Tibial nerve (tissue), 4 donors: Measurements from ENCODE around the gene LAMP5. TPM values are rescaled to one million over a fixed set of nuclear protein-coding genes. Genes with fewer than 3 reads are reported as not detected.

Source experiments
- DNase-seq, 2 donors: peaks; one replicate each; pipeline ENCODE4 v3.0.0-alpha.2; 2019; ENCODE audit warnings: low spot score in 2 of 2
- H3K27ac ChIP-seq, 4 donors: fragments of 200-600 bp; sonication (generic) in 3 of 4; one replicate each; pipeline ENCODE4 v1.5.1; 2017 to 2019; ENCODE audit warnings: mild to moderate bottlenecking in 1 of 4
- H3K27me3 ChIP-seq, 2 donors: fragments of 200-600 bp; sonication (generic) in 1 of 2; one replicate each; pipeline versions ENCODE4 v1.5.1 to v1.6.0; 2017 to 2019
- H3K36me3 ChIP-seq, 3 donors: fragments of 200-600 bp; sonication (generic); one replicate each; pipeline ENCODE4 v1.5.1; 2018 to 2019
- H3K4me1 ChIP-seq, 4 donors: fragments of 200-600 bp; sonication (generic) in 3 of 4; one replicate each; pipeline ENCODE4 v1.5.1; 2017 to 2019
- H3K4me3 ChIP-seq, 4 donors: fragments of 200-600 bp; sonication (generic) in 3 of 4; one replicate each; pipeline ENCODE4 v1.5.1; 2017 to 2019; ENCODE audit warnings: mild to moderate bottlenecking in 1 of 4, moderate library complexity in 1 of 4
- H3K9me3 ChIP-seq, 4 donors: fragments of 200-600 bp; sonication (generic) in 3 of 4; one replicate each; pipeline ENCODE4 v1.5.1; 2017 to 2019
- CTCF ChIP-seq, 5 experiments: fragments of 200-600 bp in 3 of 5; fragments of 450-650 bp in 2 of 5; sonication (generic) in 3 of 5; IDR thresholded peaks; one replicate each; pipeline ENCODE4 v1.5.1; 2016 to 2019; ENCODE audit warnings: antibody characterized with exemption in 5 of 5, mild to moderate bottlenecking in 3 of 5, moderate library complexity in 2 of 5
- EP300 ChIP-seq, 2 donors: sonication (generic); formaldehyde crosslinking; IDR thresholded peaks; one replicate each; pipeline ENCODE4 v1.6.1; 2017; ENCODE audit warnings: antibody characterized with exemption in 2 of 2, mild to moderate bottlenecking in 1 of 2
- POLR2A ChIP-seq, 2 donors: fragments of 450-650 bp; IDR thresholded peaks; one replicate each; pipeline ENCODE4 v1.6.1; 2017; ENCODE audit warnings: antibody characterized with exemption in 2 of 2, mild to moderate bottlenecking in 2 of 2, moderate library complexity in 2 of 2
- WGBS, 2 donors: methylation state at CpG; one replicate each; pipeline ENCODE4 v1.1.5; 2018; 5-methylcytosine and 5-hydroxymethylcytosine counted together
- total RNA-seq, 4 donors: library from RNA; depleted of rRNA; stranded (reverse); fragments of >200 nt; gene quantifications; one replicate each; pipeline ENCODE4 v1.1.0, GENCODE V29; 2016

Gene LAMP5
- total RNA-seq, 4 donors from 2014 or later: 0.21 to 0.59 (median 0.44) TPM; not detected in 1

DNA sequence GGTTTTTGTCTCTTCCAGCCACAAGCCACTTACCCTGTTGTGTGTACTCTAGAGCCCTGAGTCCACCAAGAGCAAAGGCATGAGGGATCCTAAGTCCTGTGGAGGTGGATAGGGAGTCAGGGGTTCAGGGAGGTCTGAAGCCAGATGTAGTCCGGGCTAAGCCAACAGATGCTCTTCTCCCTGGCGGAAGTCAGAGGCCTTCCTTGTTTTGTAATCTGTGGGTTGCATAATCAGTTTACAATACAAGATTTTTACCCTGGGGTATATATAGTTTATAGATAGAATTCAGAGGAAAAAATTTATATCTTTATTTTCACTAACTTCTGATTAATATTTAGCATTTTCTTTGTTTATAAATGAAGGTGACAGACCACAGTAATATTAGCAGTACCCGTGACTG, 9.2 kb downstream of the LAMP5 start:
- no peaks in the 10 kb centered on the region for H3K4me1 ChIP-seq
- H3K36me3 ChIP-seq: no peaks in the 10 kb centered on the region
- TF ChIP-seq POLR2A (IDR thresholded peaks at IDR 0.05) (no peak), CTCF (IDR thresholded peaks at IDR 0.05) (no peak)
- peaks cover 0 to 25% of the 10 kb centered on the region in 2 donors for H3K27me3 ChIP-seq
- H3K27ac ChIP-seq: no peak overlapping the region
- H3K9me3 ChIP-seq: no peaks in the 10 kb centered on the region
- 77% methylated on average over 3 of the region's 3 CpGs for WGBS, 2 donors
- no peak overlapping the region for H3K4me3 ChIP-seq
- DNase-seq: no peak

DNA sequence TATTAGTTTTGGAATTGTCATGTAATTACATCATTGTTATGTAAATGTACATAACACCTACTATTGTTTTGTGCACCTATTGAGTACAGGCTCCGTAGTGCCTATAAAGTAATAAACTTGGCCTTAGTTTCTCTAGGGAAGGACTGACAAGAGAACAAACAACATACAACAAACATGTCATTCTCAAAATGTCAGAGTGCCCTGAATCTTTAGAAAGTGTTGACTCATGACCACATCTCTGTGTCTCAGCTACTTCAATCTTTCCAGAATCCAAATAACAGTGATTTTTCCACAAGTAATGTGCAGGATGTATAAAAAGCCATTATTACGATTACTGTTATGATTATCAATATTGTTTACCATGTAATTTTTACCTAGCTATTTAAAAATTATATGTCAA, 17.2 kb downstream of the LAMP5 start:
- no peaks in the 10 kb centered on the region for H3K4me1 ChIP-seq
- no peaks in the 10 kb centered on the region for H3K9me3 ChIP-seq
- no peak for DNase-seq
- TF ChIP-seq CTCF (IDR thresholded peaks at IDR 0.05) (no peak), POLR2A (IDR thresholded peaks at IDR 0.05) (no peak), EP300 (IDR thresholded peaks at IDR 0.05) (no peak)
- H3K4me3 ChIP-seq: no peak overlapping the region
- 51 to 55% methylated on average over 2 of the region's 2 CpGs for WGBS, 2 donors
- H3K27ac ChIP-seq: no peak overlapping the region
- no peaks in the 10 kb centered on the region for H3K27me3 ChIP-seq
- H3K36me3 ChIP-seq: no peaks in the 10 kb centered on the region

DNA sequence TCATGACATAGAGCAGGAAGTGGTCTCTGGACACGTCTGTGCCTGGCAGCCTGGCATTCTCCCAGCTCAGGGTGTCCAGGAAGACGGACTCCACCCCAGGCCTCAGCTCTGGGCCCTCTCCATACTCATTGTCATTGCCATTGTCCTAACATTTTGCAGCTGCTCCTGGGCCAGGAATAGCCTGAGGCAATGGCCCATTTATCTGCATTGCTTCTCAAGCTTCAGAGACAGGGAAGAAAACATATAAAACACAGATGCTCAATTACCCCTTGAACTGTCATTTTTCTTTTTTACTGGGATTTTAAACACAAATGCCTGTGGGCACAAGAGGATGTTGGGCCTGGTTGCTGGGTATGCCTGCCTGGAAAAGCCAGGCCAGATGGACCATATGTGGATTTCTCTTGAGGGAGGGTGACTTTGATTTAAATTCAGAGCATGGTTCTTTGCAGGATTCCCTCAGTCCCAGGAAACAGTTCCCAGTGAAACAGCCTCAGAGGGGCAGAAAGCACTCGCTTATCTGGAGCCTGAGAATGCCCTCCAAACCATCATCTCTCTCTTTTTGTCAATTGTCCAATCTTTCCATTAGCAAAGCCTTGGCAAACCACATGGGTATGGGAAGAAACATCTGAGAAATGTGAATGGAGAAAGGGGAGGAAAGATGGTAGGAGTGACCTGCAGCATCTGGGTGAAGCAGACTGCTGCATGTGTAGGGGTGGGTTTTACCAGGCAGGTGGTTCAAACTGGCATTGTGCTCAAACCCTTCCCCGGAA, 17.9 kb downstream of the LAMP5 start:
- Histone ChIP-seq H3K9me3 (no peaks in the 10 kb centered on the region), H3K27me3 (no peaks in the 10 kb centered on the region), H3K4me1 (no peaks in the 10 kb centered on the region), H3K27ac (no peak overlapping the region), H3K4me3 (no peak overlapping the region), H3K36me3 (no peaks in the 10 kb centered on the region)
- DNase-seq: no peak
- WGBS, 2 donors: 64 to 66% methylated on average over 4 of the region's 4 CpGs
- TF ChIP-seq POLR2A (IDR thresholded peaks at IDR 0.05) (no peak), EP300 (IDR thresholded peaks at IDR 0.05) (no peak), CTCF (IDR thresholded peaks at IDR 0.05) (no peak)

GRCh38 chr20:9534025-9534424, 19.6 kb downstream of the LAMP5 start:
- Histone ChIP-seq H3K4me1 (no peaks in the 10 kb centered on the region), H3K9me3 (no peaks in the 10 kb centered on the region), H3K27ac (no peak overlapping the region), H3K27me3 (no peaks in the 10 kb centered on the region), H3K36me3 (no peaks in the 10 kb centered on the region), H3K4me3 (no peak overlapping the region)
- TF ChIP-seq POLR2A (IDR thresholded peaks at IDR 0.05) (no peak), CTCF (IDR thresholded peaks at IDR 0.05) (no peak), EP300 (IDR thresholded peaks at IDR 0.05) (no peak)
- no peak for DNase-seq
- WGBS, 2 donors: 90% methylated on average over 5 of the region's 5 CpGs

DNA sequence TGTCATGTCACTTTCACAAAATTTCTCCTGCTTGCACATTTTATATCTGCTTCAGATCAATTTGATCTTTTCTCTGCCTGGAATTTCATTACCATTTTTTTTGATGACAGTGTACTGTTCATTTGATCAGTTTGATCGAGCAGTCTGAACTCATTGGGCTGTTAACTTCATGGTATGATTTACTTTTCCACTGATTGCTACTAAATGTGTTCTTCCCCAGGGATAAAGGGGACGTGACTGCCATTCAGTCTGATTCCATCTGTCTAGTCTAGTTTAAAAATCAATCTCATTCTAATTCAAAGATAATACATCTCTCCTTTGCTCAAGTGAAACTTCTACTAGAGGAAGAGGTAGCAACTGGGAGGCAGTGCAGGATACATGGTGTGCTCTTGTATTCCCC, 21.1 kb downstream of the LAMP5 start:
- Histone ChIP-seq H3K27me3 (no peaks in the 10 kb centered on the region), H3K36me3 (no peaks in the 10 kb centered on the region), H3K27ac (no peak overlapping the region), H3K4me3 (no peak overlapping the region), H3K9me3 (no peaks in the 10 kb centered on the region), H3K4me1 (no peaks in the 10 kb centered on the region)
- DNase-seq: no peak
- TF ChIP-seq POLR2A (IDR thresholded peaks at IDR 0.05): no peak
- TF ChIP-seq EP300 (IDR thresholded peaks at IDR 0.05): no peak
- TF ChIP-seq CTCF (IDR thresholded peaks at IDR 0.05): no peak
- 86 to 88% methylated on average over 2 of the region's 2 CpGs for WGBS, 2 donors
